H1 (cell line): ENCODE results near the gene NDC1. TPM values are rescaled to one million over a fixed set of nuclear protein-coding genes. Genes with fewer than 3 reads are reported as not detected.

Source experiments
- polyA plus RNA-seq, 7 experiments: library from polyadenylated mRNA; depleted of rRNA in 3 of 7; stranded (reverse) in 5 of 7; unstranded in 2 of 7; fragments of >200 nt in 5 of 7; fragments of 200-250 nt in 2 of 7; gene quantifications; 1 replicate in 5 of 7; 2 replicates in 1 of 7; 4 replicates in 1 of 7; pipeline versions ENCODE4 v1.2.1 to v1.2.3, GENCODE V29; 2011 to 2013; ENCODE audit warnings: missing spikeins in 2 of 7, mixed read lengths in 2 of 7
- small RNA-seq: library from polyadenylated mRNA; stranded (forward); fragments of <200 nt; extraction: miRNeasy Mini kit (QIAGEN cat#:217004); gene quantifications from one replicate; pipeline ENCODE3, GENCODE V24; 2013; ENCODE audit not compliant: insufficient read depth
- total RNA-seq: library from RNA; stranded (reverse); fragmentation: NEBNext Ultra II Directional; extraction: Animal tissue kit (Norgen Biotek cat#: 25700); gene quantifications from 2 replicates; pipeline ENCODE4 v1.2.1, GENCODE V29; 2021

The NDC1 gene
- total and polyA plus RNA-seq, 2 of the 8 experiments (the other 6 are each of a cell fraction or from before 2014, with no cell fraction given) = 62.9 to 66.1 TPM

Small RNA genes lying within 50 kb of the gene (small RNA-seq; reads per million reads assigned to genes)
- gene AL049745.1 (not detected), gene RF00418 (not detected)

Other genes starting within 250 kb of the NDC1 start
- 0.21 and 0.22 TPM in 2 replicates for gene GLIS1, start 99.1 kb downstream of the NDC1 start, total RNA-seq
- gene GLIS1, start 99.1 kb downstream of the NDC1 start, polyA plus RNA-seq (2011; rRNA removed) = 0.15 and 0.17 TPM in 2 replicates
- 31.8 and 32.6 TPM in 2 replicates for gene YIPF1, start 51.5 kb upstream of the NDC1 start, total RNA-seq
- 31.3 and 53.7 TPM in 2 replicates for gene YIPF1, start 51.5 kb upstream of the NDC1 start, polyA plus RNA-seq (2011; rRNA removed)
- not detected in 2 replicates for gene DIO1, start 55.9 kb upstream of the NDC1 start, total RNA-seq
- 0.14 and 0.39 TPM in 2 replicates for gene DIO1, start 55.9 kb upstream of the NDC1 start, polyA plus RNA-seq (2011; rRNA removed)
- gene IFT25, start 107.4 kb upstream of the NDC1 start, total RNA-seq = 29.7 and 36.3 TPM in 2 replicates
- 11.3 and 15.0 TPM in 2 replicates for gene IFT25, start 107.4 kb upstream of the NDC1 start, polyA plus RNA-seq (2011; rRNA removed)
- 54.1 and 54.6 TPM in 2 replicates for gene LRRC42, start 108.1 kb upstream of the NDC1 start, total RNA-seq
- 30.4 and 38.2 TPM in 2 replicates for gene LRRC42, start 108.1 kb upstream of the NDC1 start, polyA plus RNA-seq (2011; rRNA removed)
- not detected in 2 replicates for gene LDLRAD1, start 179.9 kb upstream of the NDC1 start, total RNA-seq
- not detected in 2 replicates for gene LDLRAD1, start 179.9 kb upstream of the NDC1 start, polyA plus RNA-seq (2011; rRNA removed)
- 123 and 139 TPM in 2 replicates for gene TMEM59, start 214.9 kb upstream of the NDC1 start, total RNA-seq
- 71.2 and 116 TPM in 2 replicates for gene TMEM59, start 214.9 kb upstream of the NDC1 start, polyA plus RNA-seq (2011; rRNA removed)
- gene TCEANC2, start 215.3 kb upstream of the NDC1 start, total RNA-seq = 6.4 and 8.2 TPM in 2 replicates
- 4.0 and 4.2 TPM in 2 replicates for gene TCEANC2, start 215.3 kb upstream of the NDC1 start, polyA plus RNA-seq (2011; rRNA removed)